Right atrium auricular region (tissue), 2 donors: ENCODE data around the gene P2RY14. TPM values are rescaled to one million over a fixed set of nuclear protein-coding genes. Genes with fewer than 3 reads are reported as not detected.

Source experiments
- DNase-seq: peaks from one replicate; pipeline ENCODE4 v3.0.0-alpha.2; 2019; ENCODE audit warnings: low spot score
- H3K27ac ChIP-seq, 2 donors: fragments of 200-600 bp; sonication (generic); 1 replicate in 1 of 2; 2 replicates in 1 of 2; pipeline ENCODE4 v1.5.1; 2016 to 2019
- H3K27me3 ChIP-seq, 2 donors: fragments of 200-600 bp; sonication (generic); one replicate each; pipeline versions ENCODE4 v1.5.1 to v1.6.0; 2017 to 2019
- H3K36me3 ChIP-seq: fragments of 200-600 bp; sonication (generic); one replicate; pipeline ENCODE4 v1.5.1; 2016
- H3K4me1 ChIP-seq, 2 donors: fragments of 200-600 bp; sonication (generic); one replicate each; pipeline versions ENCODE4 v1.5.1 to v1.6.0; 2017 to 2019
- H3K4me3 ChIP-seq, 2 donors: fragments of 200-600 bp; sonication (generic); 1 replicate in 1 of 2; 2 replicates in 1 of 2; pipeline ENCODE4 v1.5.1; 2017 to 2019; ENCODE audit warnings: mild to moderate bottlenecking in 1 of 2, moderate library complexity in 1 of 2
- H3K9me3 ChIP-seq, 2 donors: fragments of 200-600 bp; sonication (generic); one replicate each; pipeline ENCODE4 v1.5.1; 2019
- CTCF ChIP-seq, 2 donors: fragments of 200-600 bp; sonication (generic); IDR thresholded peaks; one replicate each; pipeline ENCODE4 v1.5.1; 2019; ENCODE audit warnings: antibody characterized with exemption in 2 of 2
- total RNA-seq, 2 donors: library from RNA; depleted of rRNA; stranded (reverse); fragments of >200 nt; gene quantifications; one replicate each; pipeline ENCODE4 v1.1.0, GENCODE V29; 2016

Gene P2RY14
- total RNA-seq, 2 donors from 2014 or later, result 1.3 to 3.6 TPM

DNA sequence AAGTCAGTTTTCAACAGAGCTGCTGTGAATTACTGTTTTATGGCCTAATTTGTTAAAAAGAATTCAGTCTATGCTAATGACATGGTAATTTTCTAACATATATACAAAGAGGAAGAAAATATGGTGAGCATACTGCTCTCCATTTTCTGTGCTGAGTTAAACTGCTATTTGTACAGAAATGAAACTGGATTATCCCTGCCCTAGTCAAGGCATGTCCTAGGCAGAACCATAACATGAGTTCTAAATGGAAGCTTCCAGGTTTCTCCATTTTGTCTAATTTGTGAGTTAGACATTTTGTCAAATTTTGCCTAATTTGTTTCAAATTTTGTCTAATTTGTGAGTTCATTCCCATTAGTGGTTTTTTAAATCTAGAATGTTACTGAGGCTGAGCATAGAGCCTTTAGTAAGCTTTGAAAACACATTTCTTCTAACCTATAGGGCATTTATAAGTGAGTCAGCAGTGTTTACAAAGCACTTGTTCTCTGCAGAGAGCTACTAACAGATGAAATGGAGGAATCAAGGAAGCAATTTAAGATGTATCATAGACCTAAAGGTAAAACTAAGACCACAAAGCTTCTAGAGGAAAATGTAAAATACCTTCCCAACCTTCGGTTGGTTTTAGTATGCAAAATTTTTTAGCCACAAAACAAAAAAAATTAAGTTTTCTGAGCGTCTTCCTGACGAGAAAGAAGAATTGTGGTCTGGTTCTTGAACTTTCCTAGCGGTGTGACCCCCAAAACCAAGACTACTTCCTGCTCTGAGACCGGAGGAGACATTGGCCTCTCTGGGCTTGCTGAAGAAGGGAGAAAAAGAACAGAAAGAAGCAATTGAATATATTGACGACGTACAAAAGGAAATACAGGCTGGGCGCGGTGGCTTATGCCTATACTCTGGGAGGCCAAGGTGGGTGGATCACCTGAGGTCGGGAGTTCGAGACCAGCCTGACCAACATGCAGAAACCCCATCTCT is 9.8 kb downstream of the P2RY14 start:
- H3K4me1 ChIP-seq, result no peaks in the 10 kb centered on the region
- H3K36me3 ChIP-seq, result no peaks in the 10 kb centered on the region
- no peak overlapping the region for H3K4me3 ChIP-seq
- H3K9me3 ChIP-seq, result no peaks in the 10 kb centered on the region
- no peak for DNase-seq
- H3K27me3 ChIP-seq, result no peaks in the 10 kb centered on the region
- H3K27ac ChIP-seq, result no peak overlapping the region
- TF ChIP-seq CTCF (IDR thresholded peaks at IDR 0.05), result no peak

- no peak overlapping the region for H3K4me3 ChIP-seq
- no peaks in the 10 kb centered on the region for H3K4me1 ChIP-seq
- H3K27me3 ChIP-seq, result no peaks in the 10 kb centered on the region
- no peaks in the 10 kb centered on the region for H3K9me3 ChIP-seq
- DNase-seq, result no peak
- no peak for TF ChIP-seq CTCF (IDR thresholded peaks at IDR 0.05)
- H3K36me3 ChIP-seq, result no peaks in the 10 kb centered on the region
- H3K27ac ChIP-seq, result peak overlapping the region in 1 of 2 donors; percentile 16
Observed at GRCh38 chr3:151267066-151267465, 11.3 kb downstream of the P2RY14 start.

GRCh38 chr3:151265866-151266265 is 12.5 kb downstream of the P2RY14 start:
- no peaks in the 10 kb centered on the region for H3K27me3 ChIP-seq
- DNase-seq, result no peak
- no peak overlapping the region for H3K4me3 ChIP-seq
- H3K4me1 ChIP-seq, result no peaks in the 10 kb centered on the region
- TF ChIP-seq CTCF (IDR thresholded peaks at IDR 0.05), result no peak
- no peaks in the 10 kb centered on the region for H3K36me3 ChIP-seq
- H3K9me3 ChIP-seq, result no peaks in the 10 kb centered on the region
- peak overlapping the region in 1 of 2 donors; percentile 23 for H3K27ac ChIP-seq

DNA sequence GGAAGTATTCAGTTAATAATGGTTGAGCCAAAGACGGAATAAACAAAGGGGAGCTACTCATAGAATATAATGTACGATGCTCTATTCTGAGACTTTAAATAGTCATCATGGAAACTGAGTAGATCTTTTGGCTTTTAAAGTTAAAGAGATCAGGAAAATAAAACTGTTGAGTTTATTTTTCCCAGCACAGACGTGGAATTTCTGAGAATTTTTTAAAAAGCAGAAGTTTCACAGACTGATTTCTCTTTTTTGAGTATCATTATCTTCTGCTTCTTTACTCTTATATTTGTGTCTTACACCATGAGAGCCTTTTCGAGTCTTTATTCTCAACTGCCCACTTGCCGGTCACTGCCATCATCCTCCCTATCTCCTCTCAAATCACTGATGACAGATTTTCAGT is 13.2 kb downstream of the P2RY14 start:
- DNase-seq, result no peak
- Histone ChIP-seq H3K27me3 (no peaks in the 10 kb centered on the region), H3K4me1 (no peaks in the 10 kb centered on the region), H3K27ac (peak overlapping the region in 1 of 2 donors; percentile 23), H3K9me3 (no peaks in the 10 kb centered on the region), H3K36me3 (no peaks in the 10 kb centered on the region), H3K4me3 (no peak overlapping the region)
- no peak for TF ChIP-seq CTCF (IDR thresholded peaks at IDR 0.05)

DNA sequence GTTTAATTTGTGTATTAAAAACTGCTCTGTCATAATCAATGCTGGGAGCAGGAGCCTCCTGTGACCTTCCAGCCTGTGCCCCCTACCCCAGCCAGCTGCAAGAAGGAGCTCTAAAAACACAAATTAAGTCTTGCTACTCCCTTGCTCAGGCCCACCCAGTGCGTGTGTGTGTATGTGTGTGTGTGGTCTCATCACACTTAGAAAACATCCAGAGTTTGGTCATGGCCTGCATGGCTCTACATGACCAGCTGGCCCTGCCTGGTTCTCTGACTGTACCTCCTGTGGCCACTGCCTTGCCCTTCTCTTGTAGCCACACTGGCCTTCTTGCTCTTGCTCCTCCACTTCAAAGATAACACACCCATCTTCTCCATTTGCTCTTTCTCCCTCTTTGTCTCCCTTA is 13.7 kb downstream of the P2RY14 start:
- DNase-seq, result no peak
- H3K4me3 ChIP-seq, result no peak overlapping the region
- H3K27me3 ChIP-seq, result no peaks in the 10 kb centered on the region
- H3K36me3 ChIP-seq, result no peaks in the 10 kb centered on the region
- H3K9me3 ChIP-seq, result no peaks in the 10 kb centered on the region
- H3K27ac ChIP-seq, result no peak overlapping the region
- TF ChIP-seq CTCF (IDR thresholded peaks at IDR 0.05), result no peak
- no peaks in the 10 kb centered on the region for H3K4me1 ChIP-seq
